NCI-H2081 (cell line): ENCODE results near the gene TMEM38A.

ENCODE experiments used
- DNase-seq, 2 experiments: peaks; one replicate each; lab custom pipeline; 2025; lab: John Stamatoyannopoulos, UW

Gene TMEM38A

DNA sequence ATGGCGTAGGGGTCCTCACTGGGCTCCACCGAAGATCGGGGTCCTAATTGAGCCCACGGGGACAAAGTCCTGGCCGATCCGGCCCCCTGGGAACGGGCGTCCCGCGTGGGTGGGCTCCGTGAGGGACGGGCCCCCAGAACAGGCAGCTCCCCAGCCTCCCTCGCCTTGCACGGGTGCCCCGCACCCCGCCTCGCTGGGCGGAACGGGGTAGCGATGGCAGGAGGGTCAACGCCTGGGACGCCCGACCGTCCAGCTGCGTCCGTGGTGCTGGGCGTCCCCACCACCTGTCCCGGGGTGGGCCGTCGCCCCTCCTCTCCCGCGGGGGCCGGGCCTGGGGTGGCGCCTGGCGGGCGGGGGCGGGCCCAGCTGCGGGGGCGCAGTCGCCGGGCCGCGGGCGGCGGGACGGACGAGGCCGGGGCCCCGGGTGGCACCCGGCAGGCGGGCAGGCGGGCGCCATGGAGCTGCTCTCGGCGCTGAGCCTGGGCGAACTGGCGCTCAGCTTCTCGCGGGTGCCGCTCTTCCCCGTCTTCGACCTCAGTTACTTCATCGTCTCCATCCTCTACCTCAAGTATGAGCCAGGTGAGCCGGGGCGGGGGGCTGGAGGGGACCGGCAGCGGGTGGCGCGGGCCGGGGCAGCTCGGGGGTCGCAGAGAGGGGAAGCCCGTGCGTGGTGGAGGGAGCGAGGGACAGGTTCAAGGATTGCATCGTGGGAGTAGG is at the start of gene TMEM38A:
TSS of gene TMEM38A (plus strand) at position 377 of the 717 bp plus-strand sequence. CDS start at position 456, 79 bp downstream.
- DNase-seq, result peak; percentile 13 to 52

DNA sequence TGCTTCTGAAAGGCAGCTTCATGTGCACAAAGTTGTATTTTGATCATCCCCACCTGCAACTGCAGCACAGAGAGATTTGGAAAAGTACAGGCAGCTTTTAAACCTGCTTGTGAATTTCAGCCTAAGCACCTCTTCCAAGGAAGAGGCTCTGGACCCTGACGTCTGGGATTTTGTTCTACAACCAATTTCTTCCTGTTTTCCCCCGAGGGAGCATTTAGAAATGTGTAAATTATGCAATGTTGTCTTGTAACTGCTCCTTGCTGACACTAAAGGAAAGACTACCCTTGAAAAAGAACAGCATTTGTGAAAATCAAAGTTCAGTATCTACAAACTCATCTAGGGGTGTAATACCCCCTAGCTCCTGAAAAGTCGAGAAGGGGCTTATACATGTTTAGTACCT is 48.3 kb upstream of the TMEM38A start:
- DNase-seq, result no peak

DNA sequence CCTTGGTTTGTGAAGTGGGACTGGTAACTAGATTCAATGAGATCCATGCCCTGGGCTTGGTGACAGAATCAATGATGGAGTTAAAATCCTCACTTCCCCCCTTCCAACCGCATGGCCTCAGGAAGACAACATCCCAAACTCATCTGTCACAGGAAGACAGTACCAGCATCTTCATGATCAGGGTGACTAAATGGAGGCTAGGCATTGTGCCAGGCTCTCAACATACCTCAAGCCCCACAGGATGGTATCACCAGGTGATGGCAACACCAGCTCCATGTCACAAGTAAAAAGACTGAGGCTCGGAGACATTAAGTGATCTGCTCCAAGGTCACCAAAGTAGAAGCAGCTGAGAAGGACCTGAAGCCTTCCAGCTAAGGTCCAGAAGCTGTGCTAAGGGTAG is 47.1 kb upstream of the TMEM38A start:
- DNase-seq, result no peak

DNA sequence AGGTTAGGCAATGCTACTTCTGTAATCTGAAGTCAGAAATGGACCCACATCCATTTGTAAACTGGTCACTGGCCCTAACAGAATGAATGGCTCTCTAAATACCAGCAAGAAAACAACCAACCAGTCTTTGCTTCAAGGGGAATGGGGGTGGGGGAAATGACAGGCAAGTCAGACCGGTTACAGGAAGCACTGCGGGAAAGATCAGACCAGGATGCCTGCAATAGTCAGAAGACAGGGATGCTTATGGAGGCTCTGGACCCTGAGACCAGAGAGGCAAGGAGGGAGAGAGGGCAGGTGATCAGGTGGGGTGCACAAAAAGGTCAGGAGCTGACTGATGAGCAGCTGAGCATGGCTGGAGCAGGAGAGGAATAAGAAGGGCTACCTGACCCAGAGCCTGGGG is 46.0 kb upstream of the TMEM38A start:
- DNase-seq, result no peak

DNA sequence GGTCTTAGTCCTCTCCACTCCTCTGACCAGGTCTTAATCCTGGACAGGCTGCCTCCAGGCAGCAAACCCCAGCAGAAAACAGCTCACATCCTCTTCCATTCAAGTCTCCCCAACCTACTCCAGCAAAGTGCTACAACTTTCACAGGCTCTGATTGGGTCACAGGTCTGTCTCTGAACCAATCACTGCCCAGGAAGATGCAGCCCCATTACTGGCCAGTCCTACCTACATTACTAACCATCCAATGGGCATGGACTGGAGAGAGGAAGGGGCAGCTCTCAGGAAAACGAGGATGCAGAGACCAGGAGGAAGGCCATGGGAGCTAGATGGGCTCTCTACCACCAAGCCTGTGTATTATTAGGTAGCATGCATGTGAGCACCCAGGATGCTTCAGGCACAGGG is 45.1 kb upstream of the TMEM38A start:
- no peak for DNase-seq

GRCh38 chr19:16618248-16618647 is 42.7 kb upstream of the TMEM38A start:
- no peak for DNase-seq

GRCh38 chr19:16619457-16619856 is 41.5 kb upstream of the TMEM38A start:
- no peak for DNase-seq

GRCh38 chr19:16620018-16620417 is 40.9 kb upstream of the TMEM38A start:
- DNase-seq, result no peak

- no peak for DNase-seq
Measured at GRCh38 chr19:16620584-16620983, 40.4 kb upstream of the TMEM38A start.

GRCh38 chr19:16621165-16621800 is 39.7 kb upstream of the TMEM38A start:
- DNase-seq, result no peak

- no peak for DNase-seq
Measured at GRCh38 chr19:16623066-16623465, 37.9 kb upstream of the TMEM38A start.

DNA sequence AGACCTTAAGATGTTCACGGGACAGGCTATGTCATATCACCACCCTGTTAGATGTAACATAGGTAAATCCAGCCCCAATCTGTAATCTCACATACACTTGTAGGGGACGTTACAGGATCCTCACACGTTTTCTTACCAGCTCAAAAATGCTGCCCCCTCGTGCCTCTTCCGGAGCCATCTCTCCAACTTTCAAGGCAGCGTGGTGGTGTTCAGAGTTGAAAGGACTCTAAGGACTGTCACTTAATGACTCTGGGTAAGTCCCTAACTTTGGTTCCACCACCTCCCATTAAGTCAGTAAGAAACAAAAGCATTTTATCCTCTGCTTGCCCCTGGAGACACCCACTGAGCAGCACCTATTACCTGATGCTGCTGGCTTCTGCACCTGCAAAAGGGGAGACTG is 37.4 kb upstream of the TMEM38A start:
- no peak for DNase-seq

GRCh38 chr19:16624236-16624635 is 36.7 kb upstream of the TMEM38A start:
- no peak for DNase-seq

DNA sequence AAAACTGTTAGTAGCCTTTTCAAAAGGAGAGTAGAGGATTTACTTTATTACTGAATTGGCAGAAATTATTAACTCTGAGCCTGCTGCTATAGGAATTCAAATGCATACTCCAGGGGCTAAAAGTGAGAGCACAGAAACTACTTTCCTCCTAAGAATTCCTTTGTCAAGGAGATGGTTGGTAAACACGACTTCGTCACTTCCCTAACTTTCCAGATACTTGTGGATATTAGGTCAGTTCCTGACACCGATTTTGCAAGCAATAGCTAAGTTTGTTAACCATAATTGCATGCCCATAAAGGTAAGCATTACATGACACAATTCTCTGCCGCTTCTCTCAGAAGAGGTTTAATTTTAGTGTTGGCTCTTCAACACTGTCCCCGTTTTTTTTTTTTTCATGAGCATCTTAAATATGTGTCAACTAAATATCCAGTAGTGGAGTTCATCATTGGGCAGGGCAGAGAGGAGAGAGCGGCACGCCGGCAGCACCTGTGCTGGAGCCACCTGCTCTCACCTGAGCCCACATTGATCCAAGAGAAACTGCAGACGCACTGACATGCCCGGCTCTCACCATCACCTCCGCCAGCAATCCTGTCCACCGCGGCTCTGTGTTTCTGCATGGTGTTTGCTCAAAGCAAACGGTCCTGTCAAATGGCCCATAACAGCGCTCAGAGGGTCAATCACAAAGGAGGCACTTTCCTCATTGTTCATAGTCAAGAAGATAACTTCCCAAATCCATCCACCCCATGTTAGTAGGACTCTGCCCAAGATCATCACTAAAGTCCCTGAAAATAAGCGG is 35.6 kb upstream of the TMEM38A start:
- DNase-seq, result no peak

DNA sequence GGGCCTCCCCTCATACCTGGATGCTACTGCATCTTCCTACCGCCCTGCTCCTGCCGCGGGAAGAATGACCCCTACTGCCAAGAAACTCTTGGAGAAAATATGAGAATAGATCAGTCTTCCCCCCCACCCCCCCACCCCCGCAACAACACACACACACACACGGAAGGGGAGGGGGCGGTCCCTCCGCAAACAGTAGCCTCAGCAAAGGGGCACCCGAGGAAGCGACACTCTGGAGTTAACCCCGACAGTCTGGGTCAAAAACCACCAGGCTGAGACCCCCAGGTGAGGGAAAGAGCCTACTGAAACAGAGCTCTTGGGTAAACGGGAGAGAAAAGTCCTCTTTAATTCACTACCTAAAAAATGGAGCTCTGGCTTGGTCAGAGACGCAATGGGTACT is 34.1 kb upstream of the TMEM38A start:
- no peak for DNase-seq

DNA sequence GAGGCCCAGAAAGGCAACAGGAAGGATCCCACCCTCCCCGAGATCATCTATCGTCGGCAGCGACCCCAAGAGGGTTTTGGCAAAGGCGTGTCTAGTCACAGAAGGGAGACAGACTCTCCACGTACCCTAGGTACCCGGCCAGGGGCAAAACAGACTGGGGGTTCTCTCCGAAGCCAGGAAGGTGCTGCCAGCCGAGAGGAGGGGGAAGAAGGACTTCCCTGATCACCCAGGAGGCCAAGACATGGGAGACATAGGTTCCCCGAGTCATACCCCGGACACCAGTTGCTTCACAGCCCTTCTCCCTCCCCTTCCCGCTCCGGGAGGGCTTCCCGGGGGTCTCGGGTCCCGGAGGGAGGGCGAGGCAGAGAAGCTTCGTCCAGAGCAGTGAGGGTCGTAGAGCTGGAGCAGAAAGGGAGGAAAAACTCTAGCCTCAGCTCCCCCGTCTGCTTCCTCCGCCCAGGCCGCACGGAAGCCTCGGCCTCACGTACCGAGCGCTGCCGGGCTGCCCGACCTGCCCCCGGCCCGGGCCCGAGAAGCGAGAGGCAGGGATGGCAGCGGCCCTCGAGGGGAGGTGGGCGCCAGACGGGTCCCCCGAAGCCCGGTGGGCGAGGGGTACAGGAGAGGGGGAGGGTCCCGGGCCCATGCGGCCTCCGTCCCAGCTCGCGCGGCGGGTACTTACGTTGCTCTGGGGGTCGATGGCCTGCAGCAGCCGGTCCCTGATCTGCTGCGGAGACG is 33.6 kb upstream of the TMEM38A start:
- DNase-seq, result no peak

DNA sequence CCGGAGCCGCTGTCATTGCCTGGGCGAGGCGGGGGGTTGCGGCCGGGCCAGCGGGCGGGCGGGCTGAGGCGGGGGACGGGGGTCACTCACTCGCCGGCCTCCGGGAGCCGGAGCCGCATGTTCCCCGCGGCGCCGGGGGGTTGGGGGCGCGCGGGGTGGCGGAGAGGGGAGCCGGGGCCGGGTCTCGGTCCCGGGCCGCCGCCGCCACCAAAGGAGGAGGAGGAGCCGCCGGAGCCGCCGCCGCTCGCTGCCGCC is 33.1 kb upstream of the TMEM38A start:
- DNase-seq, result no peak

- peak; percentile 94 to 97 for DNase-seq
Measured at GRCh38 chr19:16628183-16628983, 32.6 kb upstream of the TMEM38A start, which contains the start of gene MED26. Gene MED26, minus strand, starts transcription at chr19:16628204. Its CDS starts 261 bp downstream, at chr19:16627943.

DNA sequence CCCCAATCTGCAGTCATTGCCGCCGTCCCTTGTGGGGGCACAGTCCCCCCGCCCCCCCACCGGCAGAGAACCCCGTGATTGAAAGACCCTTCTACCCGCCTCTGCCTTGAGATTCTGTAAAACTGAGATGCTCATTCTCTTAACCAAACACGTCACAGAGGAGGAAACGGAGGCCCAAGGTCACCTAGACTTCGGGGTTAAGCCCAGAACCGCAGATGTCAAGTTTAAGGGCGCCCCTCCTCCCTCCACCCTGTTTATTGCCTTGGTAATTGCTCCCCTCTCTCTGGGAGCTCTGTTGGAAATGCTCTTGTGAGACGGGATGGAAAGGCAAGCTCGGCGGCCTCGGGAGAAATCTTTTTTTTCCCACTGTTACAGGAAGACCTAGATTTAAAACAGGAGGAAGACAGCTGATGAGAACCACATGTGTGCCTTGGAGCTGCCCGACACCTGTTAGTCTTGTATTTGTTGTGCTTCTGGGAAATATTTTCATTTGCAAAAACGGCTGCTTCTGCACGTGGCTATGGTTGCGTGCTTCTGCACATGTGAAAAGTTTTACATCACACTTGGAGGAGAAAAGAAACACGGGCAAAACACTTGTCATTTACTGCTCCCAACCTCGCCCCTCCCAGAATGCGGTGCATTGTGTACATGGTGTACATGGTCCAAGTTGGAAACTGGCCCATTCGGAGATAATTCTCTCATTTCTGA is 31.8 kb upstream of the TMEM38A start:
- DNase-seq, result peak; percentile 29 to 44

- DNase-seq, result no peak
Measured at GRCh38 chr19:16631465-16631864, 29.5 kb upstream of the TMEM38A start.

- DNase-seq, result no peak
Measured at GRCh38 chr19:16637535-16637934, 23.4 kb upstream of the TMEM38A start.
